GM19463 (cell line): ENCODE results near the gene REV3L.
"Not testable (repeated sequence)": the region's sequence is repeated elsewhere in the genome, so short reads cannot be mapped to it uniquely, and the experiment has no call there.

Experiments
- ATAC-seq: cut with Tn5 transposase; IDR thresholded peaks from one replicate; pipeline ENCODE4 v1.9.1; 2021; ENCODE audit warnings: mild to moderate bottlenecking, moderate library complexity; ENCODE audit not compliant: unreplicated experiment

The REV3L gene

DNA sequence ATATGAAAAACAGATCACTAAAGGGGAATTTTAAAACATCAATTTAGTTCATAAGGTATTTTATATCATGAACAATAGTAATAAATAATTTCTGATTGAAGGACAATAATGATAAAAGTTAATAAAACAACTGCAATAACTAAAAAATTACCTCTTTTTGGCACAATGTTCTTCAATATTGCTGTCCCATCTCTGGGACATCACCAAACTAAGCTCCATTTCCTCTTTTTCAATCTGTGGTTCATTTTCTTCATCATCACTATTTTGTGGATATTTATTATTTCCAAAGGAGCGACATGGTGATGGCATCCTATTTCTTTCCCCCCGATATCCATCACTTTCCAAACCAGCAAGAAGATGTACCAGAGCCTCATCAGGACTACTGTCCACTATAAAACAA is 103.2 kb downstream of the REV3L start:
- no peak for ATAC-seq

DNA sequence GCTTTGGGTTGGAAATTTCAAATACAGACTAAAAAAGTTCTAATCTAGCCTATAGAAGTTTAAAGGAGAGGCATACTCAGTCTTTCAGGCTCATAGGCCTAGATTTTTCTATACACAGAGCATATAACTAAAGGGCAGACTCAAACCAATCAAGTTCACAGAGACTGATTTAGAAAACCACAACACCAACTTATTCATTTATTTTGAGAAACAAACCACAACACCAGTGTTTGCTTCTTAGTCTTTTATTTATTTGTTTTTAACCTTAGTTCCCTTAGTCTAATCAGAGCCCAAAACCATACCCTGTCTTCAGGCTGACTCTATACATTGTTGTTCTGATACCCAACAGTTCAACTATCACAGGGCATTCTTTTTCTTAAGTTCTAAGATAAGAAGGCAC is 103.7 kb downstream of the REV3L start:
- no peak for ATAC-seq

DNA sequence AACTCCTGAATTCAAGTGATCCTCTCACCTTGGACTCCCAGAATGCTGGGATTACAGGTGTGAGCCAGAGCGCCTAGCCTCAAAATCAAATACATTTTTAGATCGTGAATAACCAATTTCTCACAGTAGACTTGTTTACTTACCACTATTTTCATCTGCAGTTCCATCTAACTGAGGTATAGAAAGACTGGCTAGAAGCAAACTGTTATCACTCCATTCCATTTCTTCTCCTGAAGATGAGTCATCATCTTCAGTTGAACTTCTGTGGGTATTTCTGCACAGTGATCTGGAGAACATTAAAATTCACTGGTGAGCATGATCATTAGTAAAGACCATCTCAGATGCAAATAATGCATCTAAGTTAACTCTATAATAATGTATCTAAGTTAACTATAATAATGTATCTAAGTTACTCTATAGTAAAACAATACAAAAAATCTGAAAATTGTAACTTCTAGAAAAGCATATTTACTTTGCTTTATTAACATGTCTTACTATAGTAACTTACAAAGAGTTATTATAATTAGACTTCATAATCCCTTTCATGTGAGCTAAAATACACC is 105.4 kb downstream of the REV3L start:
- no peak for ATAC-seq

DNA sequence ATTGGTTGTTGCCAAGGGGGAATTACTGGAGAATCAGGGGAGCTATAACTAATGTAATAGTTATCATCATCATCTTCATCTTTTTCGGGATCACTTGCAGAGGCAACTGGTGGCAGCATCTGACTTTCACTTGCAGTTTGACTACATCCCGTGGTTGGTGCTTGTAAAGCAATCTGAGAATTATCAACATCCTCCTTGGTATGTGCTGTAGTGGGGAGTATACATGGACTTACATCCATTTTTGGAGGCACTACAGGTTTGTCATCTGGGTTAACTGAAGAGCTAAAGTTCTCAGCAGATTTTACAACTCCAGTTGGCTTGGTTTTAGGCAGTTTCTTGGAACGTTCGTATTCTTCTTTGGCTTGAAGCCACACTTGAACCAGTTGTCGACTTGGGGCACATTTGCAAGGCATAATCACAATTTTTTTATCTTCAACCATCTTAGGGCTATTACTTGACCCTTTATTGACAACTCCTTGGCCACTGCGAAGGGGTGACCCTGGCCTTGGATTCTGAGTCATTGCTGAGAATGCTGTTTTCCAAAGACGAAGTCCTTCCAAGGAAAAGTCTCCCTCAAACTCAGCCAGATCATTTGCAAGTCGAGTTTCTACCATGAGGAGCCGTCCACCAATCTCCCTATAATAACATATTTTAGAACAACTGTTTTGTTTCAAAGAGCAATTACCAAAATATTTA is 115.5 kb downstream of the REV3L start:
- ATAC-seq = no peak

DNA sequence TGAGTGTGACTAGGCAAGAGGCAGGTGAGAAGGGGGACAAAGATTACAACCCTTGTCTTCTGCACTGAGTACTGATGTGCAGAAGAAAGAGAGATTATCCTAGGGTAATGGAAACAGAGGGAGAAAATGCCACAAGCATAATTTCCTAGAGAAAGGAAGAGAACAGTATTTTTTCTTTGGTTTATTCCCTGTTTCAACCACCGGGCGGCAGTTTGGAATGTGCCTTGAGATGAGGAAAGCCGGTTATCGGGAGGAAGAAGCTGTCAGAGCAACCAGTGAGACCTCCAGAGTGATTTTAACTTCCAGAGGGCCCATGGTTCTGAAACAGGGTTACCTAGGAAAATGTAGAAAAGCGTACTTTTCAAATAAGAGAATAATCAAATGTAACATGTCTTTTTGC is 121.4 kb downstream of the REV3L start:
- ATAC-seq = no peak

DNA sequence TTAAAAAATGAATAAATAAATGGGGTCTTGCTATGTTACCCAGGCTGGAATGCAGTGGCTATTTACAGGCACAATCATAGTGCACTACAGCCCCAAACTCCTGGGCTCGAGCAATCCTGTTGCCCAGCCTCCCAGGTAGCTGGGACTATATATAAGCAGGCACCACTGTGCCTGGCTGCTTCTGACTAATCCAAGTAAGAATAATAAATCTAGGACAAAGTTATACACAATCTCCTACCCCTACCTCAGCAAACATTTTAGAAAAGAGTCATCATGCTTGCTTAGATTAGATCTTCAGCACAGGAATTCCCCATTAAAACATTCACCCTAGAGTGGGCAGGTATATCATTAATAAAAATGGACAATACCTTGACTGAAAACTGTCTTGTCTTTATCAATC is 124.6 kb downstream of the REV3L start:
- ATAC-seq = no peak

DNA sequence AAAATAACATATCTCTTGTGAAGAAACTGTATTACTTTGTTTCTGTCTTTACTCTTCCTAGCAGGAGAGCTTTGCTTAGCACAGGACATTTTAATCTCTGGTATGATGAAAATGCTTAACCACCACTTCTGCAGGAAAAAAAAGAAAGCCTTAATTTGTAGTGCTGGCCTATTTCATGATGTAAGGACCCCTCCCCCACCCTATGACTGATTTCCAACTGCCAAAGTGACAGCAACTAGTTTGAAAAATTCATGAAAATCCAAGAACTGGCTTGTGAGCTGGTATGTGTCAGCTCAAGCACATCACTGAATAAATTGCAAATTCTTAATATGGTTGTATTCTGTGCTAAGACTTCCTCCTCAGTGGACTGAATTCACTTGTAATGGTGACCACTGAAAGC is 125.3 kb downstream of the REV3L start:
- ATAC-seq = no peak

DNA sequence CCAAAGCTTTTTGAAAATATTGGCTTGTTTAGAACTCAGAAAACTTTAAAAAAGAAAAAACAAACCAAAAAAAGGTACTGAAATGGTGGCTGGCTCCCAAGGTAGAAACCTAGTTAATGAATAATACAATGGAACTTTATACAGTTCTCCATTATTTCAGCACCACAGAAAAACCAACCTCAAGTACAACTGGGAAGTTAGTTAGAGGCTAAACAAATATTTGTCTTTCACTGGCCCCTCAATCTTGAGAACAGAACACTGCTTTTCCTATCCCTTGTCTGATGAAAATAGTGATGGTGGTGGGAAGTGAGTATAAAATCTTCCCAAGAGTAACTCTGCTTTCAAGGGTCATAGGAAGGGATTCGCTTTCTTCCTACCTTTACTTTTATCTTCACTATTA is 126.5 kb downstream of the REV3L start:
- no peak for ATAC-seq

DNA sequence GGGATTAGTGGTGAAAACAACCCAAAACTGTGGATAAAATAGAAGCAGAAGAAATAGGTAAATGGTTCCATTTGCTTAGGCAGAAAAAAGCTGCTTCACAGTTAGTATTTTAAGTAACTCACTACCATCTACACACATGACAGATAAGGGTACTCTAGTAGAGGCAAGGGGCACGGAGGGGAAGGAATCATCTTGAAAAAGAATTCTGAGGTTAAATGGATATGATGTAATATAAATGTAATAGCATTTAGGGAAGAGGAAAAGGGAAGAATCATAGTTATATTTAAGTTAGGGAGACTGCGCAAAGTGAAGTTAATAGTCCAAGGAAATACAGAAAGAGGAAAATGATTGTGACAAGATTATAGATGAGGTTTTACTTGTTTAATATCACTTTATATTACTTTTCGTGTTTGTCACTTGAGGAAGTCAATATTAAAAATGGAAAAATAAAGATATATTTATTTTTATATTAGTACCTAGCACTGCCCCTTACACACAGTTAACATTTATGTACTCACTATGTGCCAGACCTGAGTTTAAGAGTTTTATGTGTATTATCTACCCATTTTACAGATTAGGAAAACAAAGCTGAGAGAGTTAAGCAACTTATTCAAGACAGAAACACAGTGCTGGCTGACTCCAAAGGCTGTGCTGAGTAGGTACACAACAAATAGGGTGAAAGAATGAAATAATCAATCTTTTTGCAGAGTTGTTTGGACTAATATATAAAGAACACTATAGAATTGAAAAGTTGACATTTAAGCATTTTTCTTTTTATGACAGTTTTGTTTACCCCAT is 128.1 kb downstream of the REV3L start:
- no peak for ATAC-seq

DNA sequence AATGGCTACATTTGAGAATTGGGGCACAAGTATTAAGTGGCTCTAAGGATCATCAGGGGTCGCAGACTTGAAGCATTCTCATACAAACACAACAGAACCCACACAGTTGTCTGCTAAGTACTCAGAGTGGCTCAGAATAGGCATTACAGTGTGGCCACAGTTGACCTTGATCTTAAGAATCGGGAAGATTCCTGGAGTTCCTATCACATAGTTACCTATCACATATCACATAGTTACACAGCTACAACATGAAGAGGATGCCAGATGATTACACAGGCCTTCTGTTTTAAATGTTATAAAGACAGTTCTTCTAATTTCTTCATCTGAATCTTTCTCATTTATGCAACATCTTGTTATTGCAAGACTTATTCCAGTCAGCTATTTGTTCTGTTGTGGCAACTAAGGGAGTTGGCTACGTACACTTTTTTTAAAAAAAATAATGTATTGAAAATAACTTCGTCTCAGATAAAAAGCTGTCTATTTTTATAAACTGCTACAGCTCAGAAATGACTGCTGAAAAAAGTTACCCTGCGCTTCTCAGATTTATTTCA is 129.0 kb downstream of the REV3L start:
- no peak for ATAC-seq

DNA sequence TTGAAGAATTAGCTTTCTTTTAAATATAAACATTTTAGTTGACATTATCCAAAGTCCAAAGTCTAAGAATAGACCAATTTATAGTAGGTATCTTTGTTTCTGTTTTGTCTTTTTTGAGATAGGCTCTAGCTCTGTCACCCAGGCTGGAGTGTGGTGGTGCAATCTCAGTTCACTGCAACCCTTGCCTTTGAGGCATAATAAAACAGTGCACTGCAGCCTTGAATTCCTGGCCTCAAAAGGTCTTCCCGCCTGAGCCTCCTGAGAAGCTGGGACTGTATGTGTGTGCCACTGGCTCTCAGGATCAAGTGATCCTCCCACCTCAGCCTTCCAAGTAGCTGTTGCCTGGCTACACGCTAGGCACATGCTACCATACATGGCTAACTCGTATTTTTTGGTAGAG is 135.4 kb downstream of the REV3L start:
- no peak for ATAC-seq

DNA sequence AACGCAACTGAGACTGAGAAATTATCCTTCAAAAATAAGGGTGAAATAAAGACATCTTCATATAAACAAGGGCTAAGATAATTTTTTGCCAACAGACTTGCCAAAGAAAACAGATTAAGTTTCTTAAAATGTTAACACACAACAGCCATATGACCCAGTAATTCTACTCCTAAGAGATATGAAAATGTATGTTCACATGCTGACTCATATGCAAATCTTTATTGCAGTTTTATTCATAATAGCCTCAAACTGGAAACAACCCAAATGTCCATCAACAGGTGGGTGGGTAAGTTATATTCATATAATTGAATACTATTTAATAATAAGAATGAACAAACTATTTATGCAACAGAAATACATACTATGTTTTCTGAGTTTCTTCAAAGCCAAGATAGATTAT is 140.1 kb downstream of the REV3L start:
- ATAC-seq = no peak

DNA sequence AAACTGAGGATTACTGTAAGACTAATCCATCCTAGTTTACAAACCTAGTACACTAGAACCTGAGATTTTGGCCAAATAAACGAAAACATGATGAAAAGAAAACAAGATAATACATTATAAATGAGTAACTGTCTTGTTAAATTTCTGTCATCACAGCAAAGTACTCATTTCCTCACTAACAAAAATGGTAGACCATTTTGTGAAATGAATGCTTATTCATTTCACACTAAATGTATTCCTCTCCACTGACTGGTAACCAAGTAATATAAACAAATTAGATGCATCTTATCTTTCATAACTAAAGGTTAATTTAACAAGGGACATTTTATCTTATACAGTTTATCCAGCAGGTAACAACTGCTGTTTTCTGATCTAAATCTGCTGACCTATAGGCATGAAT is 143.7 kb downstream of the REV3L start:
- ATAC-seq = peak; percentile 26

DNA sequence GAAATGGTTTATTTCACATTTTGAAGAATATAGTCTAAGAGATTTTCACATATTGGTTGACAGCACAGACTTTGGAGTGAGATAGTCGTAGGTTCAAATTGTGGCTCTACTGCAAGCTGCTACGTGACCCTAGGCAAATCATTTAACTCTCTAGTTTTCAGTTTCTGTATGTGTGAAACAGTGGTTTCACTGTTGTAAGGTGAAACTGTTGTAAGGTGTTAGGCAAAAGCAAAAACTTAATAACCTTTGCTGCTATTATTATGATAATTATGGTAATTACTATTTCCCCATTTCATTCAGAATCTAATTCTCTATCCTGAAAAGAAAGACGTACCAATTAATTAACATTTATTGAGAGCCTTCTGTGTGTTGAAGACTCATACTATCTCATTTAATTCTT is 144.2 kb downstream of the REV3L start:
- ATAC-seq = peak; percentile 100

DNA sequence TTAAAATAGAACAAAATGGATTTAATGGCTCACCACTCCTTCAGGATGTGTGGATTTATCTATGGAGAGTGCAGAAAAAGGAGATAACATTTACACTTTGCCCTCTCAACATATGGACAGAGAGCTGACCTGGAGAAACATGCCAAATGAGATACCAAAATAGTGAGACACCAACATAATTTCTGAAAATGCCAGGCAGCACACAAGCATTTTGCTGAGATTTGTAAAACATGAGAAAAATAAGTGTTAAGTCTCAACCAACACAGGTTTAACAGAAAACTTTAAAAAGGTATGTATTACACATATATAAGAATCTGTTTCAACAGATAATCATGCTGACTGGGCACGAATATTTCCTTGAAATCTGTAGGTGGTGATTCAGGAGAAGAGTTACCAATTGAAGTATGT is 145.2 kb downstream of the REV3L start:
- ATAC-seq = no peak

DNA sequence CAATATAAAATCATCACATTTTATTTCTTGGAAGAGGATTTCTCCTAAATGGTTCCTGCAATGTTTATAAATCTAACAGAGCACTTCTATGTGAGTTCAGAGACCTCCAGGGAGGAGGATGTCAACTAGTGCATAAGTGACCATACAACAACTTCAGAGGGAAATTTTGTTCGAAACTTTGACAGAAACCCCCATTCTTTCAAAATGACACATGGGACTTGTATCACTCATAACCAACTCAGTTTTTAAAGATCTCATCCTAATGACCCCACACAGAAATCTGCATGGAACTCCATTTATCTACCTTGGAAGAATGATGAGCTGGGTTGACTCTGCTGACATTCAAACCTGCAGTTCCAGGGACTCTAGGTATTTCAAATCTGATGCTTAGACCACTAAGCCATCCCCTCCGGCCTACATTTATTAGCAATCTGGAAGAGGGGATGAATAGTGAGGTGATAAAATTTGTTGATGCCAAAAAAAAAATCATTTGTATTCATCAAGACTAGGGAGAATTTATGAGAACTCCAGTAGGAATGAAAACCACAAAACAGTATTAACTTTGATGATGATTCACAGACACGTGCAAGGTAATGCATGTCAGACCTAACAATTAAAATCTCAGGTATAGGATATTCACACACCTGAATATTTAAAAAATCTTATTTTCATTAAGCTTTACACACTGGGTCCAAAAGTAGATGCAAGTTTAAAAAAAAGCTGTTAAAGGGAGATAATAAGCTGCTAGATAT is 153.0 kb downstream of the REV3L start:
- peak; percentile 96 for ATAC-seq

DNA sequence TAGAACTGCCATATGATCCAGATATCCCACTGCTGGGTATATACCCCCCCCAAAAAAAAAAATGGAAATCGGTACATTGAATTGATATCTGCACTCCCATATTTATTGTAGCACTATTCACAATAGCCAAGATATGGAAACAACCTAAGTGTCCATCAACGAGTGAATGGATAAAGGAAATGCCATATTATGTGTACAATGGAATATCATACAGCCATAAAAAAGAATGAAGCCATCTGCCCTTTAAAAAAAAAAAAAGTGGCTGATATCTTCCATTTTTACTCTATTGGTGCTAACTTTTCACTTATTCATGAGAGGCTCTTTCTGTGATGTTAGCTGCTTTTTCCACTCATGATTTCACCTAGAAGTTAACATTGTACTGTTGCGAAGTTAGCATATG is 156.5 kb downstream of the REV3L start:
- no peak for ATAC-seq

DNA sequence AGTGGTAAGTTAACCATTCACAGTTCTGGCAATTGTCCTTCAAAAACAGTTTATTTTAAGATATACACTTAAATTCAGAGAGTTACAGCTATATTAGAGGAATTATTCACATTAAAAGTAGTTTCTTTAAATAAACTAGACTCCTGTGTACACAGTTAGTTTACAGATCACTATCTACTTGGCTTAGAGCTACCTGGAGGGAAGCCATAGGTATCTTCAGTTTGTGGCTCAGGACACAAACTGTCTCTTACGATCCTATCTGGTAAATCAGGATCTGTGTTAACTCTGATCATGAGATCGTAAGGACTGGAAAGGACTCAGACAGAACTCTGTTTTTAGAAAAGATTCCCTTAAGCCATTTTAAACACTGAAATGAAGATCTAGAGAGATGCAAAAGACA is 160.9 kb downstream of the REV3L start:
- ATAC-seq = no peak

DNA sequence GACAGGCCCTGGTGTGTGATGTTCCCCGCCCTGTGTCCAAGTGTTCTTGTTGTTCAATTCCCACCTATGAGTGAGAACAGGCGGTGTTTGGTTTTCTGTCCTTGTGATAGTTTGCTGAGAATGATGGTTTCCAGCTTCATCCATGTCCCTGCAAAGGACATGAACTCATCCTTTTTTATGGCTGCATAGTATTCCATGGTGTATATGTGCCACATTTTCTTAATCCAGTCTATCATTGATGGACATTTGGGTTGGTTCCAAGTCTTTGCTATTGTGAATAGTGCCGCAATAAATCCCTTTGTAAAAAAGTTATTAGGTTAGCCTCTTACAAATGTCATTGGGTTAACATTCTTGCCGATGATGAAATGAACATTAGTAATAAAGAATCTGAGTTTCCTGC is 175.1 kb downstream of the REV3L start:
- ATAC-seq = not testable (repeated sequence)

DNA sequence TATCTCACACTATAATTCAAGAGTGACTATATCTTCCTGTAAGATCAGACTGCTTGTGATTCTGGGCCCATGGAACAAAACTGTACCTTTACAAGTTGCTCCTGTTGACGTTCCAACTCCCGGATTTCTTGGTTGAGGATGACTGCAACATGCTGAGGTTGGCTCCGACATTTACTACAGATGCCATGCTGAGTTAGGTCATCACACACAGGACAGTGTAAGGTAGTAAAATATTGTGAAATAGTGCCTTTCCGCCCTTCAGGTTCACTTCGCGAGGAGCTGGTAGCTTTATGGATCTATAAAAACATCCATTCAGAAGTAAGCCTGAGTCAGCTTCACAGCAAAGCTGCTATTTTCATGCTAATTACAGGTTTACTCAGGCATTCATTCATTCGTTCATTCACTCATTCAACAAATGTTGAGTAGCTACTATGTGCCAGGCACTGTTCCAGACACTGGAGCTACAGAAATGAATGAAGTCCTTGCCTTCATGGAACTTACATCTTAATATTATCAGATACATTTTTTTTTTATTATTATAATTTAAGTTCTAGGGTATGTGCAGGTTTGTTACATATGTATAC is 175.7 kb downstream of the REV3L start:
- ATAC-seq = no peak
